ENCODE data around the gene EDIL3.

The EDIL3 gene

DNA sequence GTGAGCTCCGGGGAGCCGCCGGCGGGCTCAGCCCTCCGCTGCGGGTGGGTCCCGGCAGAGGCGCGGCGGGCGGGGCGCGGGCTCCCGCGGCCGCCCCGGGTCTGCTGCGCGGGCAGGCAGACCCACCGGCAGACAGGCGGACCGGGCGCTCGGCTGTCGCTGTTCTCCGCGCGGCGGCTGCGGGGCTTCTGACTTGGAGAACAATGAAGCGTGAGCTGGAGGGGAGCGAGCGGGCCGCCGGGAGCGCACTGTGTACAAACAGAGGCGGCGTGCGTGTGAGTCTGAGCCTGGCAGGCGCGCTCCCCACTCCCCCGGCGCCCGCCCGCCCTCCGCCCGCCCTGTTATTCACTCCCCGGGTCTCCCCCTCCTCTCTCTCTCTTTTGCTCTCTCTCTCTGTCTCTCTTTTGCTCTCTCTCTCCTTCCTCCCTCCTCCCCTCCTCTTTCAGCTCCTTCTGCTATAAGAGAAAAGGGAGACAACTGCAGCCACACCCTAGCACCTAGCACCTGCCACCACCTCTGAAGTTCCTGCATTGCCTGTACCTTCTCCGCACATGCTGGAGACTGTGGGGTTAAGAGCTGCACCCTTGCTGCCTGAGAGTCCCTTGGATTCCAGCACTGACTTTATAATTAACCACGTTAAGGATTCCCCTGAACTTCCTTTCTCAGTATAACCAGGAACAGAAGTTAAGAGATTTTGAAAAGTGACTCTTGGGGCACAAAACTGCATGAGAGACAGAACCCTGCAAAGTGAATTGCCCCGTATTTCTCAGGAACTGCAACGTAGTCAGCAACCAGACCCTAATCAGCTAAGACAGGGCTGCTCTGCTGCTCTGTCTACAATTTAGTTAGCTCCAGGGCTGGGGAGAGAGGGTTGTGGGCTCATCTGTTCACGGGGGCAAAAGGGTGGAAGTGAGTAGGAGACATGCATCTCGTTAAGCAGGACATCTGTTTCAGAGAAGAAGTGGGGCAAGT, at the start of gene EDIL3:
Gene EDIL3 (minus strand): TSS at position 277 of the 972 bp plus-strand sequence. CDS start 506 bp downstream, outside the sequence.
- DNase-seq (ENCODE audit: extremely low read depth in 1 of 2, low read depth in 1 of 2) = no peak

GRCh38 chr5:84433461-84433860, 48.8 kb upstream of the EDIL3 start:
- DNase-seq (ENCODE audit: extremely low read depth in 1 of 2, low read depth in 1 of 2) = no peak

- DNase-seq (ENCODE audit: extremely low read depth in 1 of 2, low read depth in 1 of 2) = no peak
These were observed 46.4 kb upstream of the EDIL3 start for GRCh38 chr5:84430863-84431663.

DNA sequence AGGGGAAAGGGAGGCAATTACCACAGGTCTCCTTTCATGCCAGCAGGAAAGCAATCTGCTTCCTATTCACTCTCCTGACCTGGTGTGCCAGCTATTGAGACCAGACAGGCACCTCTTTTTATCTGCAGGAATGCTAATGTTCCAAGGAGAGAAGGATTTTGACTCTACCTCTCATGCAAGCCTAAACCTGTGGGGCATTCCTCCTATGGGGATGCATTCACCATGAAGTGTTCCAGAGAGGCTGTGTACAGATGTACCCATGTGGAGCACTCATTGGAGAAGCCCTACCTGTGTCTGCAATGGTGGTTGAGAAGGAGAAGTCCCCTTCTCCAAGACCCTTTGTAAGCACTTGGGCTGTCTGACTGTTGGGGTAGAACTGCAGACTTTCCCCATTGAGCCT, 45.4 kb upstream of the EDIL3 start:
- no peak for DNase-seq (ENCODE audit: extremely low read depth in 1 of 2, low read depth in 1 of 2)

DNA sequence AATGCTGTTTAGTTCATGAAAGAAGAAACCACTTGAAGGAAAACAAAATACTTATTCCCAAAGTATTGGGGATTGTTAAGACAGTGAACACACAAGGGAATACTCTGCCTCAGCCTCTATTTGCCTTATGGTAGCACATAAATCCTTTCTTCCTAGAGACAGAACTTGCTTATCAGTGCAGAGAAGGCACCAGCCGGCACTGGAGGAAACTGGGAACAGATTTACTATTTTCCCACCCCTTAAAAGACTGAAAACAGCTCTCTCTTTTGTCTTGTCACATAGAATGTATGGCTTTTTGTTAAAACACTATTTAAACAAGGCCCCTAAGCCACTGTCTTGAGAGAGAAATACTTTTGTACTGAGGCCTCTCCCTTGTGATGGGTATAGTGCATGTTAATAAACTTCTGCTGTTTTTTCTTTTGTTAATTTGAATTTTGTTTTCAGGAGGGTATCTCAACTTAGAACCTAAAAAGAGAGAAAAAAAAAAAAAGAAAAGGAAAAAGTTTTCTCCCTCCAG, 40.7 kb upstream of the EDIL3 start:
- DNase-seq (ENCODE audit: extremely low read depth in 1 of 2, low read depth in 1 of 2) = no peak

DNA sequence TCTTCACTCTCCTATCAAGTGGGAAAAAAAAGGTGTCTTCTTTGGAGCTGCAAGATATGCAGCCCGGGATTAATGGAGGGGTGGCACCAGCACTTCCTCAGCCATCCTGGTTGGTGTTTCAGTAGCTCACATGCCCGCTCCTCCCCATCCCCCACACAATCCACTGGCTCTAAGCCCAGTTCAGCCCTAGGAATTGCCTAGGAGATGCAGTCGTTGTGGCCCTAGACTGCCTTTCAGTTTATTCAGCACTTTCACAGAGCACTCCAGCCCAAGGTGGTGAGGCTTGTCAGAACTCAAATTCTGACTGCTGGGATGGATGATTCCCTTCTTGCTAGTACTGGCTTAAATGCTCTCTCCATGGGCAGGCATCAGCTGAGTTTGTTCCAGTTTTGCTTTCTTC, 35.1 kb upstream of the EDIL3 start:
- DNase-seq (ENCODE audit: extremely low read depth in 1 of 2, low read depth in 1 of 2) = no peak

GRCh38 chr5:84411832-84412605, 27.3 kb upstream of the EDIL3 start:
- DNase-seq (ENCODE audit: extremely low read depth in 1 of 2, low read depth in 1 of 2) = no peak

- no peak for DNase-seq (ENCODE audit: extremely low read depth in 1 of 2, low read depth in 1 of 2)
These were observed 21.4 kb upstream of the EDIL3 start for GRCh38 chr5:84406111-84406510.

DNA sequence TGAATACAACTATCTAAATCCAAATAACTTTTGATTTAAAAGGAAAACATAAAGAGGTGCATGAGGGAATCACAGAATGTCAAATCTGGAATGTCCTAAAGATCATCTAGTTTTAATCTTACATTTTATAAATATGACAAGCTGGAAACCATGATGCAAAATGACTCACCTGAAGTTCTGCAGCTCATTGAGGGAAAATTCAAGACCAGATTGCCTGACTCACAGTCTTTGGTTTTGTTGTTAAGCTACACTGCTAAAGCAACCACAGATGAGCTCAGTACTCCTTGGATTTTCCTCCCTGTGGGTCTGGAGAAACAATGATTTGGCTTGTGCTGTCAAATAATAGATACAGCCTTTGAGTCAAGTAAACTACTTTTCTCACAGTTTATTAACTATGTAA, 19.1 kb upstream of the EDIL3 start:
- DNase-seq (ENCODE audit: extremely low read depth in 1 of 2, low read depth in 1 of 2) = no peak

GRCh38 chr5:84397385-84397784, 12.7 kb upstream of the EDIL3 start:
- no peak for DNase-seq (ENCODE audit: extremely low read depth in 1 of 2, low read depth in 1 of 2)

GRCh38 chr5:84393969-84394368, 9.3 kb upstream of the EDIL3 start:
- DNase-seq (ENCODE audit: extremely low read depth in 1 of 2, low read depth in 1 of 2) = no peak

- DNase-seq (ENCODE audit: extremely low read depth in 1 of 2, low read depth in 1 of 2) = no peak
These were observed 8.2 kb upstream of the EDIL3 start for GRCh38 chr5:84392836-84393235.

GRCh38 chr5:84385705-84386104, 1.0 kb upstream of the EDIL3 start:
- no peak for DNase-seq (ENCODE audit: extremely low read depth in 1 of 2, low read depth in 1 of 2)

- no peak for DNase-seq (ENCODE audit: extremely low read depth in 1 of 2, low read depth in 1 of 2)
These were observed 670 bp downstream of the EDIL3 start for GRCh38 chr5:84383816-84384603.

- no peak for DNase-seq (ENCODE audit: extremely low read depth in 1 of 2, low read depth in 1 of 2)
These were observed 1.3 kb downstream of the EDIL3 start for GRCh38 chr5:84383296-84383815.

DNA sequence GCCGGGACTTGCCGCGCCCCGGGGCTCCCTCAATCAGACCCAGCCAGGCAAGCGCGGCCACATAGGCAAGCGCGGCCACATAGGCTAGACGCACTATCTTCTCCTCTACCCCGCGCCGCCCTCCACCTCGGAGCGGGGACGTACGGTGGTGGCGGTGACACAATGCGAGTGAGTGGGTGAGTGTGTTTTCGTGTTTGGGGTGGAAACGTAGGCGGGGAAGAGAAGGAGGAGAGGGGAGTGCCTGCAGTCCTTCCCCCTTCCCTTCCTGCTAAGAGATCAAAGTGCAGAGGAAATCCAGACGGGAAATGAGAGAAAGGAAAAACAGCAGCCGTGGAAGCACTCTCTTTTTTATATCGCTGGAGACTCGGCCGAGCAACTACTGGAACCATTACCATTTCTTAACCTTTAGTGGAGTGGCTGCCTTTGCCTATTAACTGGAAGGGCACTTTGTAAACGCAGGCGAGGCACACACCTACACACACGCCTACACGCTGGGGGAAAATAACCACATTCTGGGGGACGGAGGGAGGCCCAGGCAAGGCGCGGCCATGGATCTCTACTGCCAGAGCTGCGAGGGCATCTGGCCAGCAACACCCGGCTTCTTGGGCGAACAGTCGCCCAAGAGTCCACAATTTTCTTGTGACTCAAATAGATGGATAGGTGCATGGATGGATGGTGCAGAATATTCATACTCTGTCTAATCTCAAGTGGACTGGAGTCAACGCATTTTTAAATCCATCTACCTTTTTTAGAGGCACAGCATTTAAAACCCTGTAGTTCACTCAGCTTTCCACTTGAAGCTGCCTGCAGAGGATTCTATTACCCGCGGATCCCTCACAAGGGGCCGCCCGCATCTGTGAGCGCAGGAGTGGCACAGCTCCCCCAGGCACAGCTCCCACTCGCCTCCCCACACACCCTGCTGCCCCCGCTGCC, 2.1 kb downstream of the EDIL3 start:
- no peak for DNase-seq (ENCODE audit: extremely low read depth in 1 of 2, low read depth in 1 of 2)

DNA sequence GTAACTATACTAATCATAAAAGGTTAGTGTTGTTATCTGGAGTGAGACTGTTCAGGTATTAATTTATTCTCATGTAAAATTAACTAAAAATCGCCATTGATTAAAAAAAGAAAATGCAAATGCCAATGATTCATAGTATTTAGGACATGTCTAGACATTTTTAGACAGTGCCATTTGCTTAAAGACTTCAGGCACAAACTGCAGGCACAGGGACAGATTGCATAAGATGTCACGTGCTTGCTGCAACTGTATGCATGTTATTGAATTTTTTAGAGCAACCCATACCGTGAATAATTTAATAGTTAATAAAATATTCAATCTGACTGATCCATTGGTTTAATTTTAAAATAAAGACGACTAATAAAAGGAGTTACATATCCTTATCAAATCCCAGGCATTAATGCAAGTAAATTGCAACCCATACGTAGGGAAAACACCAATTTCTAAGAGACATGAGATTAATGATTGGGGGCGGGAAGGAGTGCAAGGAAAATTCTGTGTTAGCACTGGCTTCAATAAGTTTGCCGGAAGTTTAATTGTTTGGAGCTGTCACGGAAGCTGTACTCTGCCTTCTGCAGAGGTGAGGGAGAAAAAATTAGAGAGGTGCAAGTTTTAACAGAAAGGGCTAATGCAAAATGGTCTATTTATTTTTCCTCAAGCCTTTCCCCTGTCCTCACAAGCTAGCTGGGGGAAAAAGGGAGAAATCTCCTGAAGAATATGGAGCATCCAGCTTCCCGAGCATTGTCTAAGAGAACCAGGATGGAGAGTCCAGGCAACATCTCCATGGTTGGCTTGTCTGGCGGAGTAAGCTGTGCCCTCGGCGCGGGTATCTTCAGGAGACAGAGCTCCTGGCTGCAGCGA, 2.9 kb downstream of the EDIL3 start:
- DNase-seq (ENCODE audit: extremely low read depth in 1 of 2, low read depth in 1 of 2) = no peak

GRCh38 chr5:84379749-84380148, 4.9 kb downstream of the EDIL3 start:
- DNase-seq (ENCODE audit: extremely low read depth in 1 of 2, low read depth in 1 of 2) = no peak

All from activated CD8-positive, alpha-beta memory T cell treated with anti-CD3 and anti-CD28 coated beads for 1 hour (primary cell).